22Rv1 (cell line): ENCODE data around the gene AGAP1.

Source experiments
- ZFX ChIP-seq: fragments of 450-650 bp; IDR thresholded peaks from 2 replicates; pipeline ENCODE4 v1.6.1; 2017; ENCODE audit warnings: antibody characterized with exemption, borderline replicate concordance
- TF ChIP-seq, protein P1 (sequence below): fragments of 450-650 bp; IDR thresholded peaks from 2 replicates; pipeline ENCODE4 v1.5.1; 2017; ENCODE audit warnings: mild to moderate bottlenecking

DNA sequence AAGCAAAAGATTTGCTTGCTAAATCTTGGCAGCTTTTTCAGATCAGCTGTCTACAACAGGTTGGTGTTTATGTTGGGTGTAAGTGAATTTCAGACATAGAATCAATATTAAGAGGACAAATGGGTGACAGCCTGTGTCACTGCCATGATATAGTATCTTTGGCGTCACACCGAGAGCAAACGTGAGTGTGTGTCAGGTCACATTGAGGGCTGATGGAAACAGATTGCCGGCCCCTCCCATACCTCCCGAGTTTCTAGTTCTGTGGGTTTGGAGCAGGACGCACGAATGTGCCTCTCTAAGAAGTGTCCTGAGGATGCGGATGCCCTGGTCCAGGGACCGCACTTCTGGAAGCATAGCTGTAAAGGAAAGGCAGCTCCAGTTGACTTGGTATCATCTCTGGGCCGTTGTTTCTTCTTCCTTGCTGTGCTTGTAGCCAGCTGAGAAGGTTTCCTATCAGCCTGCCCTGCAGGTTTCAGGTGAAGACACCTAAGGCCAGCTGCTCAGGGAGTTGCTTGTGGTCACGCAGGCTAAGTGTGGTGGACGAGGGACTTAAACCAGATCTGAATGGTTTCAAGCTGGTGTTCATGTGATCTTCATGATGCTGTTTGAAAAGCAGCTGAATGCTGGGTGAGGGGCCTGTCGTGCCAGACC lies 6.4 kb downstream of the AGAP1 start:
- TF ChIP-seq, protein P1, sequence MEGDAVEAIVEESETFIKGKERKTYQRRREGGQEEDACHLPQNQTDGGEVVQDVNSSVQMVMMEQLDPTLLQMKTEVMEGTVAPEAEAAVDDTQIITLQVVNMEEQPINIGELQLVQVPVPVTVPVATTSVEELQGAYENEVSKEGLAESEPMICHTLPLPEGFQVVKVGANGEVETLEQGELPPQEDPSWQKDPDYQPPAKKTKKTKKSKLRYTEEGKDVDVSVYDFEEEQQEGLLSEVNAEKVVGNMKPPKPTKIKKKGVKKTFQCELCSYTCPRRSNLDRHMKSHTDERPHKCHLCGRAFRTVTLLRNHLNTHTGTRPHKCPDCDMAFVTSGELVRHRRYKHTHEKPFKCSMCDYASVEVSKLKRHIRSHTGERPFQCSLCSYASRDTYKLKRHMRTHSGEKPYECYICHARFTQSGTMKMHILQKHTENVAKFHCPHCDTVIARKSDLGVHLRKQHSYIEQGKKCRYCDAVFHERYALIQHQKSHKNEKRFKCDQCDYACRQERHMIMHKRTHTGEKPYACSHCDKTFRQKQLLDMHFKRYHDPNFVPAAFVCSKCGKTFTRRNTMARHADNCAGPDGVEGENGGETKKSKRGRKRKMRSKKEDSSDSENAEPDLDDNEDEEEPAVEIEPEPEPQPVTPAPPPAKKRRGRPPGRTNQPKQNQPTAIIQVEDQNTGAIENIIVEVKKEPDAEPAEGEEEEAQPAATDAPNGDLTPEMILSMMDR: no peak
- TF ChIP-seq ZFX: no peak
